OCI-LY7 (cell line): Measurements from ENCODE around the gene LY6G5C.

Source experiments
- EZH2phosphoT487 ChIP-seq: fragments of 200-600 bp; sonication (generic); IDR thresholded peaks from 2 replicates; pipeline ENCODE4 v1.6.1; 2018; ENCODE audit warnings: low read depth, borderline replicate concordance, mild to moderate bottlenecking, mixed run types, antibody characterized with exemption, low read length, moderate library complexity, mixed read lengths
- TF ChIP-seq, protein P1 (sequence below): fragments of 200-600 bp; sonication (generic); conservative IDR thresholded peaks from 2 replicates; pipeline ENCODE4 v1.5.1; 2014; ENCODE audit warnings: mild to moderate bottlenecking, antibody characterized with exemption, low read length, moderate library complexity, mixed read lengths

GRCh38 chr6:31639043-31639442 lies 41.8 kb downstream of the LY6G5C start:
- TF ChIP-seq, protein P1, sequence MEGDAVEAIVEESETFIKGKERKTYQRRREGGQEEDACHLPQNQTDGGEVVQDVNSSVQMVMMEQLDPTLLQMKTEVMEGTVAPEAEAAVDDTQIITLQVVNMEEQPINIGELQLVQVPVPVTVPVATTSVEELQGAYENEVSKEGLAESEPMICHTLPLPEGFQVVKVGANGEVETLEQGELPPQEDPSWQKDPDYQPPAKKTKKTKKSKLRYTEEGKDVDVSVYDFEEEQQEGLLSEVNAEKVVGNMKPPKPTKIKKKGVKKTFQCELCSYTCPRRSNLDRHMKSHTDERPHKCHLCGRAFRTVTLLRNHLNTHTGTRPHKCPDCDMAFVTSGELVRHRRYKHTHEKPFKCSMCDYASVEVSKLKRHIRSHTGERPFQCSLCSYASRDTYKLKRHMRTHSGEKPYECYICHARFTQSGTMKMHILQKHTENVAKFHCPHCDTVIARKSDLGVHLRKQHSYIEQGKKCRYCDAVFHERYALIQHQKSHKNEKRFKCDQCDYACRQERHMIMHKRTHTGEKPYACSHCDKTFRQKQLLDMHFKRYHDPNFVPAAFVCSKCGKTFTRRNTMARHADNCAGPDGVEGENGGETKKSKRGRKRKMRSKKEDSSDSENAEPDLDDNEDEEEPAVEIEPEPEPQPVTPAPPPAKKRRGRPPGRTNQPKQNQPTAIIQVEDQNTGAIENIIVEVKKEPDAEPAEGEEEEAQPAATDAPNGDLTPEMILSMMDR: no peak
- TF ChIP-seq EZH2phosphoT487: no peak
